NCI-H187 (cell line): ENCODE results near the gene ATP10A.
"Not testable (repeated sequence)": the region's sequence is repeated elsewhere in the genome, so short reads cannot be mapped to it uniquely, and the experiment has no call there.

ENCODE experiments used
- DNase-seq, 2 experiments: peaks; one replicate each; lab custom pipeline; 2025; lab: John Stamatoyannopoulos, UW

ATP10A gene

DNA sequence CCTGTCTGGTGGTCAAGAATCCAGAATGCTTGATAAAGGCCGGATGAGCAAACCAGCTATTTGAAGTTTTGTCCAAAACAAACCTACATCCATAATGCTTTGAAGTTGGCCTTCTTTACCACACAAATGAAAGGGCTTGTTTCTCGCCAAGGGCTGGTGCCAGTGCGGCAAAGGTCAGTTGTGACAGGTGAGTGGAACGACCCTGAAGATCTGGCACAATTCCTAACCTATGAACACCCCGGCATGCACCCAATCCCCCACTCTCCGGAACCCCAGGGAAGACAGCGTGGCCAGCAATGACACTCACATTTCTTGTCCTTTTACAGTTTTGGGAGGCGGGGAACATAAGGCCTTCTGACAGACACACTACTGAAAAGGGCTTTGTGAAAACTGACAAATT lies 90.6 kb downstream of the ATP10A start:
- DNase-seq: no peak

DNA sequence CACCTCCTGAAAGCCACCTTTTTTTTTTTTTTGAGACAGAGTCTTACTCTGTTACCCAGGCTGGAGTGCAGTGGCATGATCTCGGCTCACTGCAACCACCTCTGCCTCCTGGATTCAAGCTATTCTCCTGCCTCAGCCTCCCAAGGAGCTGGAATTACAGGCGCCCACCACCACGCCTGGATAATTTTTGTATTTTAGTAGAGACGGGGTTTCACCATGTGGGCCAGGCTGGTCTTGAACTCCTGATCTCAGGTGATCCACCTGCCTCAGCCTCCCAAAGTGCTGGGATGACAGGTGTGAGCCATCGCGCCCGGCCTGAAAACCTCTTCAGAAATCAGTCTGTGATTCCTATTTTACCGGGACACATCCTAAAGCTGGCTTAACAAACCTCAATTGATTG lies 91.4 kb downstream of the ATP10A start:
- not testable (repeated sequence) for DNase-seq

- no peak for DNase-seq
Measured at GRCh38 chr15:25771338-25771706, 91.8 kb downstream of the ATP10A start.

- DNase-seq: no peak
Measured at GRCh38 chr15:25770618-25771337, 92.3 kb downstream of the ATP10A start.

- DNase-seq: no peak
Measured at GRCh38 chr15:25770031-25770430, 93.1 kb downstream of the ATP10A start.

DNA sequence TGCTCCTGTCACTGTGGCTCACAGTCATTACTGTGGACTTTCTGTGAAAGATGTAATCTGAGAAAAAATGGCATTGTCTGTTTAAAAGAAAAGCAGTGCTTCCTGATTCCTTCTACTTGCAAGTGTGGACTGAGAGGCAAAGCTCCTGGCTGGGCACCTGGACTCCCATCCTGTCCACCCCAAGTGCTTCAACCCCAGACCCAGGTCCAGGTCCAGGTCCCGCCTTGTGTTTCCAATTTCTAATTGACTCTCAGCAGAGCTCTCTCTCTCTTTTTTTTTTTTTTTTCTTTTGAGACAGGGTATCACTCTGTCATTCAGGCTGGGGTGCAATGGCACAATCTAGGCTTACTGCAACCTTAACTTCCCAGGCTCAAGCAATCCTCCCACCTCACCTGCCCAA lies 94.9 kb downstream of the ATP10A start:
- DNase-seq: no peak

- DNase-seq: no peak
Measured at GRCh38 chr15:25767356-25768151, 95.6 kb downstream of the ATP10A start.

DNA sequence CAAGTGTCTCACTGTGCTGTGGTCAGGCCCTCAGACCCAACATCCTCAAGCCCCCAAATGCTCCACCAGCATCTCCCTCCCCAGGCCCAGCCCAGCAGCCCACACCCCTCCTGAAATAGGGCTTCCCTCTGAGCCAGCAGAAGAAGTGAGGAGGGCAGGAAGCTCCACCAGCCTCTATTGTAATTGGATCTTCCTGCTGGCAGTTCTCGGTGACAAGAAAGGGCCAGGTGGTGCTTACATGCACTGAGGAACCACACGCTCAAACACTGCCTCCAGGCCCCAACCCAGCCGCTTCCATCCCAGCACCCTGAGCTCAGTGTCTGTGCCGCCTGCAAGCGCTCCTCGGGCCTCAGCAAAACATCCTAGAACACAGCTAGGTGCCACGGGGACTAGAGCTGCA lies 96.7 kb downstream of the ATP10A start:
- DNase-seq: no peak

GRCh38 chr15:25764980-25765735 lies 98.0 kb downstream of the ATP10A start:
- DNase-seq: no peak

GRCh38 chr15:25763954-25764353 lies 99.2 kb downstream of the ATP10A start:
- DNase-seq: no peak

GRCh38 chr15:25763331-25763751 lies 99.8 kb downstream of the ATP10A start:
- DNase-seq: no peak

DNA sequence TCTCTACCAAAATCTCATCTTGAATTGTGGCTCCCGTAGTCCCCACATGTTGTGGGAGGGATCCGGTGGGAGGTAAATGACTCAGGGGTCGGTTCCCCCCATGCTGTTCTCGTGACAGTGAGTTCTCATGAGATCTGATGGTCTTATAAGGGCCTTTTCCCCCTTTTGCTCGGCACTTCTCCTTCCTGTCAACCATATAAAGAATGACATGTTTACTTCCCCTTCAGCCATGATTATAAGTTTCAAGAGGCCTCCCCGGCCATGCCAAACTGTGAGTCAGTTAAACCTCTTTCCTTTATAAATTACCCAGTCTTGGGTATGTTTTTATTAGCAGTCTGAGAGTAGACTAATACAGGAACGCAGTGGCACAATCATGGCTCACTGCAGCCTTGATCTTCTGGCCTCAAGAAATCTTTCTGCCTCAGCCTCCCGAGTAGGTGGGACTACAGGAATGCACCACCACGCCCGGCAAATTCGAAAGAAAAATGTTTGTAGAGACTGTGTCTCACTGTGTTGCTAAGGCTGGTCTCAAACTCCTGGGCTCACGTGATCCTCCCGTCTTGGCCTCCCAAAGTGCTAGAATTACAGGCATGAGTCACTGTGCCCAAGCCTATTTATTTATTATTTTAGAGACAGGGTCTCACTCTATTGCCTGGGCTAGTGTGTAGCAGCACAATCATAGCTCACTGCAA lies 101.0 kb downstream of the ATP10A start:
- DNase-seq: no peak

DNA sequence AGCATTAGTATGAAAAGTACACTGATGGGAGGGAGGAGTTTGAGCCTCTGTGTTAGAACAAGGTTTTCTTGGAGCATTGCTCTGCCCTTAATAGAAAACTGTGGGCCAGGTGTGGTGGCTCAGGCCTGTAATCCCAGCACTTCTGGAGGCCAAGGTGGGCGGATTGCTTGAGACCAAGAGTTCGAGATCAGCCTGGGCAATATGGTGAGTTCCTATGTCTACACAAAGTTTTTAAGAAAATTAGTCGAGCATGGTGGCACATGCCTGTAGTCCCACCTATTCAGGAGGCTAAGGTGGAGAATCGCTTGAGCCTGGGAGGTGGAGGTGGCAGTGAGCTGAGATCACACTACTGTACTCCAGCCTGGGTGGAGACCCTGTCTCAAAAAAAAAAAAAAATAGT lies 103.7 kb downstream of the ATP10A start:
- no peak for DNase-seq

DNA sequence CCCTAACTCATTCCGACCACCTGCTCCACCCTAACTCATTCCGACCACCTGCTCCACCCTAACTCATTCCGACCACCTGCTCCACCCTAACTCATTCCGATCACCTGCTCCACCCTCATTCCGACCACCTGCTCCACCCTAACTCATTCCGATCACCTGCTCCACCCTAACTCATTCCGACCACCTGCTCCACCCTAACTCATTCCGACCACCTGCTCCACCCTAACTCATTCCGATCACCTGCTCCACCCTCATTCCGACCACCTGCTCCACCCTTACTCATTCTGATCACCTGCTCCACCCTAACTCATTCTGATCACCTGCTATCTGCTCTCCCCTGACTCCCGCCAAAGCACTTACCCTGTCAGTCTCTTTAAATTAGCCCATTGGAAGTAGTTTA lies 104.5 kb downstream of the ATP10A start:
- not testable (repeated sequence) for DNase-seq

DNA sequence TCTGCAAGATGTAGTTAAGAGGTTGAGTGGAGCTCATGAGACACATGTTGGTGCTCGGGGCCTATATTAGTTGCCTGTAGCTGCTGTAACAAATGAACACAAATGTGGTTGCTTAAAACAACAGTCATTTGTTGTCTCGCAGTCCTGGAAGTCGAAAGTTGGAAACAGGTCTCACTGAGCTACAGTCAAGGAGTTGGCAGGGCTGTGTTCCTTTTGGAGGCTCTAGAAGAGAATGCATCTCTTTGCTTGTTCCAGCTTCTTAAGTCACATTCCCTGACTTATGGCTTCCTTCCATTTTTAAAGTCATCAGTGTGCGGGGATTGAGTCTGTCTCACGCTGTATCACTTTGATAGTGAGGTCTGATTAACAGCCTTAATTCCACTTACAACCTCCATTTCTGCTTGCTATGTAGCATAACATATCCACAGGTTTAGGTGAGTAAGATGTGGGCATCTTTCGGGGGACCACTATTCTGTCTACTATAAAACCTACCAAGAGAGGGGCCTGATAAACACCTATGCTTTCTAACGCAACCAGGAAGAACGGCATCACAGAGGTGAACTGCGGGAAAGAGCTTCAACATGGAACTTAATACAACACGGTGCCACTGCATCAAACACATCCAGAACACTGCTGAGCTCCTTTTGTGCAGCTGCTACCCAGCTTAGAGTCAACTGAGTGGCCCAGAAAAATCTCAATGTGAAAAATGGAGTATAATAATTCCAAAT lies 119.4 kb downstream of the ATP10A start:
- no peak for DNase-seq

DNA sequence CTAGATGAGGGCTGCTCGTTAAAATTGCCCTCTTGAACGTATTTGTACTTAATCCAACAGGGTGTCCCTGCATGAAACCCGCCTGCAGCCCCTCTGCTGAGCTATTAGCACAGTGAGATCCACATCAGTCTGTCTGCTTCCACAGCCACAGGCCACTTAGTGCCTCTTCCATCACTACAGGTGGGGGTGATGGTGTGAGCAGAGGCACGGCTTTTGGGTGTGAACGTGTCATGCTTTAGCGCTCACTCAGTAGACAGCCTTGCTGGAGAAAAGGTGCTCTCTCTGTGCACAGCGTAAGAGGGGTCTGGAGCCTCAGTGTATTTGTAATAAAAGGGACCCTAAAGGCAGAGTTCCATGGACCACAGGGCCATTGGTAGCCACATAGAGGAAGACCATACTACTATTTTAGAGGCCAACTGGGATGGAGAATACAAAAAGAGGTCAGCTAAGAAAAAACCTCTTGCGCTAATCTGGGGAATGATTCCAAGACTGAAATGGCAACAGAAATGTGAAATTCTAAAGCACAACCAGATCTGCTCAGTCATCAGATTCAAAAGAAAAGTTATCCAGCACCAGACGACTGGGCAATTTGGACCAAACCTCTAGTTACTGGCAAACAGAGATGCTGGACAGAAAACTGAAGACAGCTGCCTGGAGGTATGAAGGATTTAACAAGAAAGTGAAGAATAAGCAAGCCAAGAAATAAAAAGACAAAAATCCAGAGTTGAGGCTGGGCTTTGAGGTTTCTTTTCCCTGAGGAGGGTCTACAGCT lies 120.2 kb downstream of the ATP10A start:
- DNase-seq: no peak

- no peak for DNase-seq
Measured at GRCh38 chr15:25742041-25742730, 120.9 kb downstream of the ATP10A start.

DNA sequence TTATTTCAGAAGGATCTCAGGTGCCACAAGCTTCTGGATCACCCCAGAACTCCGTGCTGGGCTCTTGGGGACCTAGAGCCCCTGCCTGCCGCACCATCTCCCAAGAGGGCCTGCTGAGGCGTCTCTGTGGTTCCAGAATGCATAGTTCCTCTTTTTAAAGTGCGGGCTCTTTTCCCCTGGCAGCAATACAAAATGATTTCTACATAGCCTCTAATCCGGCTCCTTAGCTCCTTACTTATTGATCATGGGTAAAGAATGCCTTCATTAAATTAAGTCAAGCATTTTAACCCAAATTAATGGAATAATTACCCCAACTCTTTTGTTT lies 121.9 kb downstream of the ATP10A start:
- DNase-seq: no peak

DNA sequence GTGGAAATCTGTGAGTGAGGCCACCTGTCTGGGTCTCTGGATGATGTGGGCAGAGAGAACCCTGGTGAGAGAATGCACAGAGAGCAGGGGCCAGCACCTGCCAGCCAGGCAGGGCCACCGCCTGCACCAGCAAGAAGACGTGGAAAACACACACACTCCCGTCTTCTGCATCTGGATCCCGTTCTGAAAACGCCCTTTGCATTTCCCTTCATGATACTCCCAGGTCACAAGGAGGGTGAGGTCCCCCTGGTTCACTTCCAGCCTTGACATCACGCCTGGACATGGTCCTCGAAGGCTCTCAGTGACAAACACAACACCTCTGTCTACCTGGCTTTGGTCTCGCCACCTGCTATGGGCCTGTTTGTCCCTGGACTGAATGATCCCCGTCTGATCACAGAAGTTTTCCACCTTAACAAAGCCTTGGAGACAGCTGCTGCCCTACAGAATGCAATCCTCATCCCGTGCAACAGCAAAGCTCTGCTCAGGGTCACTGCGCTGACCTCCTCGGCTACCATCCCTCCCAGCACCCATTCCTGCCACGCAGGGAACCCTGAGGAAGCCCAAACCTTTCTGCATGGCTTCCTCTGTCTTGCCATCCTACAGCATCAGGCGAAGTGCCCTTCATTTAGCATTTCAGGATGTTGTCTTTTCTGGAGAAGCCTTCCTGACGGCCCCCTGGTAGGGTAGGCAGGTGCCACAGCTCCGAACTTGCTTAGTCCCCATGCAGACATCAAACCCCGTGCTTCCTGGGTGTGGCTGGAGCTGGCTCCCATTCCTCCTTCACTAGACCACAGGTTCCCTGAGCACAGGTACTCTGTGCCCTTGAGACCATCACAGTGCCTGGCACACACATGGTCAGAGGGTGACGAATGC lies 122.5 kb downstream of the ATP10A start:
- DNase-seq: no peak
